ENCODE measurements around the gene MINK1.

Gene MINK1

DNA sequence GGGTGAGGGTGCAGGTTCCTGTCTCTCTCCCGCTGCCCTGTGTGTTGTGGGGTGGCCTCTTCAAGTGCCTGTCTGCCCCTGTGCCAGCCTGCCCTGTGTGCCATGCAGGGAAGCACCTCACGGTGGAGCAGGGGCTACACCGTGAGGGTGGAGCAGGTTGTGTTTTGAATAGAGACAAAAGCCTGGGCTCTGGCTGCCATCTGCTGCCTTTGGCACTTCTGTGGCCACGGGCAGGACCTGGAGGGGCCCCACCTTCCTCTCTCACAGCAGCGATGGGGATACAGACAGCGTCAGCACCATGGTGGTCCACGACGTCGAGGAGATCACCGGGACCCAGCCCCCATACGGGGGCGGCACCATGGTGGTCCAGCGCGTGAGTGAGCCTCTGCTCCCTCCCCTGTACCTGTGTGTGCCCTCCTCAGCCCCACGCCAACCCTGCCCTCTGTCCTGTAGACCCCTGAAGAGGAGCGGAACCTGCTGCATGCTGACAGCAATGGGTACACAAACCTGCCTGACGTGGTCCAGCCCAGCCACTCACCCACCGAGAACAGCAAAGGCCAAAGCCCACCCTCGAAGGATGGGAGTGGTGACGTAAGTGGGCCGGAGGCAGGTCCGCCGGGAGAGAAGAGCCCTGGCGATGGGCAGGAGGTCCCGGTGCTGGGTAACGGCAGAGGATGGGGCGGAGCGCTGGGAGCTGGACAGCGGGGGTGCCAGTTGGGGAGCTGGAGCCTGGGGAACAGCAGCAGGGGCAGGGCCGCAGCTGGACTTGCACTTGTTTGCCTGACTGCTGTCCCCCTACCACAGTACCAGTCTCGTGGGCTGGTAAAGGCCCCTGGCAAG, 60.8 kb downstream of the MINK1 start:
- ATAC-seq, result no peak
- no peaks in the 10 kb centered on the region for H3K9me3 Mint-ChIP-seq
- no peak overlapping the region for H3K27ac Mint-ChIP-seq
- peaks cover 9% of the 10 kb centered on the region for H3K4me1 Mint-ChIP-seq
- H3K4me3 Mint-ChIP-seq, result no peak overlapping the region
- H3K36me3 Mint-ChIP-seq, result peaks cover 90% of the 10 kb centered on the region
- H3K27me3 Mint-ChIP-seq, result no peaks in the 10 kb centered on the region

DNA sequence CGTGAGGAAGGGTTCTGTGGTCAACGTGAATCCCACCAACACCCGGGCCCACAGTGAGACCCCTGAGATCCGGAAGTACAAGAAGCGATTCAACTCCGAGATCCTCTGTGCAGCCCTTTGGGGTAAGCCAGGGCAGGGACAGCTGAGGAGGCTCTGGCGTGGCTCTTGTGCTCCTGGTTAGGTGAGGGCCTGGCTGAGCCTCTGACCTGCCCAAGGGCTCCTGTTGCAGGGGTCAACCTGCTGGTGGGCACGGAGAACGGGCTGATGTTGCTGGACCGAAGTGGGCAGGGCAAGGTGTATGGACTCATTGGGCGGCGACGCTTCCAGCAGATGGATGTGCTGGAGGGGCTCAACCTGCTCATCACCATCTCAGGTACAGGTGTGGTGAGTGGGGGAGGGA, 62.0 kb downstream of the MINK1 start:
- Mint-ChIP-seq H3K9me3 (no peaks in the 10 kb centered on the region), H3K27me3 (peaks cover 9% of the 10 kb centered on the region), H3K36me3 (peaks cover 80% of the 10 kb centered on the region), H3K27ac (no peak overlapping the region), H3K4me3 (no peak overlapping the region), H3K4me1 (peaks cover 18% of the 10 kb centered on the region)
- ATAC-seq, result no peak

DNA sequence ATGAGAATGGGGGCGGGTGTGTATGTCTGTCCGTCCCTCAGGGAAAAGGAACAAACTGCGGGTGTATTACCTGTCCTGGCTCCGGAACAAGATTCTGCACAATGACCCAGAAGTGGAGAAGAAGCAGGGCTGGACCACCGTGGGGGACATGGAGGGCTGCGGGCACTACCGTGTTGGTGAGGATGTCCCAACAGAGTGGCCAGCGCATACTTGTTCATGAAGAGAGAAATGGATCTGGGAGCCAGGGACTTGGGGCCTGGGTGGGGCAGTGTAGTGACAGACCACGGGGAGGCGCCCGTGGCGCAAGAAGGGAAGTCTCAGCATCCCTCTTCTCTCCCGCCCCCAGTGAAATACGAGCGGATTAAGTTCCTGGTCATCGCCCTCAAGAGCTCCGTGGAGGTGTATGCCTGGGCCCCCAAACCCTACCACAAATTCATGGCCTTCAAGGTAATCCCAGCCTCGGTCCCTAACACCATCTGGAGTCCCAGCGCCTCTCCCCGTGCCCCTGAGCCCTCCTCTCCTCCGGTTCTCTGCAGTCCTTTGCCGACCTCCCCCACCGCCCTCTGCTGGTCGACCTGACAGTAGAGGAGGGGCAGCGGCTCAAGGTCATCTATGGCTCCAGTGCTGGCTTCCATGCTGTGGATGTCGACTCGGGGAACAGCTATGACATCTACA, 62.7 kb downstream of the MINK1 start:
- peaks cover 10% of the 10 kb centered on the region for H3K27me3 Mint-ChIP-seq
- peaks cover 24% of the 10 kb centered on the region for H3K4me1 Mint-ChIP-seq
- ATAC-seq, result no peak
- H3K27ac Mint-ChIP-seq, result no peak overlapping the region
- H3K9me3 Mint-ChIP-seq, result no peaks in the 10 kb centered on the region
- no peak overlapping the region for H3K4me3 Mint-ChIP-seq
- peaks cover 73% of the 10 kb centered on the region for H3K36me3 Mint-ChIP-seq

DNA sequence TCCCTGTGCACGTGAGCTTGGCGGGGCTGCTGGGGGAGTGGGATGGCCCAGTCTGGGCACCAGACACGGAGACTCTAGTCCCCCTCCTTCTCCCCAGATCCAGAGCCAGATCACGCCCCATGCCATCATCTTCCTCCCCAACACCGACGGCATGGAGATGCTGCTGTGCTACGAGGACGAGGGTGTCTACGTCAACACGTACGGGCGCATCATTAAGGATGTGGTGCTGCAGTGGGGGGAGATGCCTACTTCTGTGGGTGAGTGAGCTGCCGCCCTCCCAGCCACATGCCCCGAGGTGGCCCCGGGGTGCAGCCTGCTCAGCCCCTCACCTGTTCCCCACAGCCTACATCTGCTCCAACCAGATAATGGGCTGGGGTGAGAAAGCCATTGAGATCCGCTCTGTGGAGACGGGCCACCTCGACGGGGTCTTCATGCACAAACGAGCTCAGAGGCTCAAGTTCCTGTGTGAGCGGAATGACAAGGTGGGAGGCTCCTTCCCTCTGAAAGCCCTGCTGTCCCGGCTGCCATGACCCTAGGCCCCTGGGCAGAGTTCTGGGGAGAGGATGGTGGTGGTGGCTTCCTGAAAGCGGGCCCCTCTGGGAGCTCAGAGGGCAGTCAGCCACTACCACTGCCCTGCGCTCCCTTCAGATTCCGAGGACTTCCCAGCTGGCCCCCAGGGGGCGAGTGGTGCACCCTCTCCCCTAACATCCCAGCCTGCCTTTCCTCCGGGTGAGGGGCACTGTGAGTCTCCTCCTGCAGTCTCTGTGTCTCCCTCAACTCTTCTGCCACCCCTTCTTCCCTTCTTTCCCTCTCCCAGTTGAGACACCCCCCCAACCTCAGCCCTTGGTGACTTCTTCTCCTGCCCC, 63.4 kb downstream of the MINK1 start:
- no peaks in the 10 kb centered on the region for H3K9me3 Mint-ChIP-seq
- H3K36me3 Mint-ChIP-seq, result peaks cover 66% of the 10 kb centered on the region
- no peak overlapping the region for H3K4me3 Mint-ChIP-seq
- no peak overlapping the region for H3K27ac Mint-ChIP-seq
- no peak for ATAC-seq
- peaks cover 28% of the 10 kb centered on the region for H3K4me1 Mint-ChIP-seq
- peaks cover 10% of the 10 kb centered on the region for H3K27me3 Mint-ChIP-seq

DNA sequence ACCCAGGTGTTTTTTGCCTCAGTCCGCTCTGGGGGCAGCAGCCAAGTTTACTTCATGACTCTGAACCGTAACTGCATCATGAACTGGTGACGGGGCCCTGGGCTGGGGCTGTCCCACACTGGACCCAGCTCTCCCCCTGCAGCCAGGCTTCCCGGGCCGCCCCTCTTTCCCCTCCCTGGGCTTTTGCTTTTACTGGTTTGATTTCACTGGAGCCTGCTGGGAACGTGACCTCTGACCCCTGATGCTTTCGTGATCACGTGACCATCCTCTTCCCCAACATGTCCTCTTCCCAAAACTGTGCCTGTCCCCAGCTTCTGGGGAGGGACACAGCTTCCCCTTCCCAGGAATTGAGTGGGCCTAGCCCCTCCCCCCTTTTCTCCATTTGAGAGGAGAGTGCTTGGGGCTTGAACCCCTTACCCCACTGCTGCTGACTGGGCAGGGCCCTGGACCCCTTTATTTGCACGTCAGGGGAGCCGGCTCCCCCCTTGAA, 64.1 kb downstream of the MINK1 start:
- Mint-ChIP-seq H3K36me3 (peaks cover 62% of the 10 kb centered on the region), H3K27ac (no peak overlapping the region), H3K4me3 (no peak overlapping the region), H3K4me1 (peaks cover 31% of the 10 kb centered on the region), H3K9me3 (no peaks in the 10 kb centered on the region), H3K27me3 (peaks cover 10% of the 10 kb centered on the region)
- no peak for ATAC-seq

DNA sequence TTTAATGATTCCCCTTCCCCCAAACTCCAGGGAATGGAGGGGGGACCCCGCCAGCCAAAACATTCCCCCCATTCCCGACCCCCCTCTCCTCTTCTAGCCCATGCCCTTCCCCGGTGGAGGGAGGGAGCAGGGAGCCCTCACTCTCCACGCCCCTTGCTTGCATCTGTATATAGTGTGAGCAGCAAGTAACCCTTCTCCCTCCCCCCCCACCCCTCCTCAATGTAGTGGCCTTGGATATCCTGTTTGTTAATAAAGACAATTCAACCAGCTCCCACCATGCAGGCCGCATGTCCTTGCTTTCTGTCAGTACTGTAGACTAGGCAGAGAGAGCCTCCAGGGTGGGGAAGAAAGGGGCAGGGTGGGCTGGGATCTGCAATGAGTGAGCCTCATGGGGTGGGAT, 64.6 kb downstream of the MINK1 start:
- no peak for ATAC-seq
- Mint-ChIP-seq H3K36me3 (peaks cover 56% of the 10 kb centered on the region), H3K27me3 (peaks cover 10% of the 10 kb centered on the region), H3K4me1 (peaks cover 37% of the 10 kb centered on the region), H3K27ac (no peak overlapping the region), H3K9me3 (no peaks in the 10 kb centered on the region), H3K4me3 (no peak overlapping the region)

DNA sequence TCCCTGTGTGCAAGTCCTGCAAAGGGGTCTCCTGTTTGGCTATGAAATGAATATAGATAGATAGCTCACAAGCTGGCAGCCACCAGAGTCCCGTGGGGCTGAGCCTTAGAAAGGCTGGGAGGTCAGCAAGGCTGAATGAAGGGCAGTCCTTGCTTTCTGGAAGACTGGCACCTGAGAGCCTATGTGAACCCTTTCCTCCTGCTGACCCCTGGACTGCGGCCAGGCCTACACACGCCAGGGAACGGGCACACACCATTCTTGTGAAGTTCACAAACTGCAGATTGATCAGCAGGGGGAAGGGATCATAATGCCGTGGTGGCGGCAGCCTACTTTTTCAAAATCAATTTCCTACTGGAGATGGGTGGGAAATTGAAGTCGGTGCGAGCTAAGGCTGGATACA, 65.2 kb downstream of the MINK1 start:
- Mint-ChIP-seq H3K27ac (no peak overlapping the region), H3K27me3 (peaks cover 10% of the 10 kb centered on the region), H3K36me3 (peaks cover 51% of the 10 kb centered on the region), H3K4me3 (peak overlapping the region; percentile 61), H3K4me1 (peaks cover 42% of the 10 kb centered on the region), H3K9me3 (no peaks in the 10 kb centered on the region)
- no peak for ATAC-seq

DNA sequence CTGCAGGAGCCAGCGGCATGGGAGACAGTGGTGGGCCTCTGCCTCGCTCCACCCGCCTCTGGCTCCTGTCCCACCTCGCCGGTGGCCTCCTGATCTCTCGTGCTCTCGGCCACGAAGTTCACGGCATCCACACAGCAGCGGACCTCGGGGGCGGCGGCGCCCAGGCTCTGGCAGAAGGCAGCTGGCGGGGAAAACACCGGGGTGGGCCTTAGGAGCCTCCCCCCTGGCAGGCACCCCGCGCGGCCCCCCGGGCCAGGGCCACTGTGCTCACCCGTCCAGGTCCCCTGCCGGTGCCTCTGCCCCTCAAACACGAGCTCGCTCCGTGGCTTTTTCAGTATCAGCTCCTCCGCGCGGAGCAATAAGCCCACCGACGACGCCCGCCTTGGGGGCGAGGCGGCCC, 65.8 kb downstream of the MINK1 start:
- Mint-ChIP-seq H3K9me3 (no peaks in the 10 kb centered on the region), H3K27me3 (peaks cover 10% of the 10 kb centered on the region), H3K36me3 (peaks cover 46% of the 10 kb centered on the region), H3K27ac (peak overlapping the region; percentile 85), H3K4me1 (peaks cover 48% of the 10 kb centered on the region), H3K4me3 (peak overlapping the region; percentile 90)
- peak; percentile 1 for ATAC-seq

DNA sequence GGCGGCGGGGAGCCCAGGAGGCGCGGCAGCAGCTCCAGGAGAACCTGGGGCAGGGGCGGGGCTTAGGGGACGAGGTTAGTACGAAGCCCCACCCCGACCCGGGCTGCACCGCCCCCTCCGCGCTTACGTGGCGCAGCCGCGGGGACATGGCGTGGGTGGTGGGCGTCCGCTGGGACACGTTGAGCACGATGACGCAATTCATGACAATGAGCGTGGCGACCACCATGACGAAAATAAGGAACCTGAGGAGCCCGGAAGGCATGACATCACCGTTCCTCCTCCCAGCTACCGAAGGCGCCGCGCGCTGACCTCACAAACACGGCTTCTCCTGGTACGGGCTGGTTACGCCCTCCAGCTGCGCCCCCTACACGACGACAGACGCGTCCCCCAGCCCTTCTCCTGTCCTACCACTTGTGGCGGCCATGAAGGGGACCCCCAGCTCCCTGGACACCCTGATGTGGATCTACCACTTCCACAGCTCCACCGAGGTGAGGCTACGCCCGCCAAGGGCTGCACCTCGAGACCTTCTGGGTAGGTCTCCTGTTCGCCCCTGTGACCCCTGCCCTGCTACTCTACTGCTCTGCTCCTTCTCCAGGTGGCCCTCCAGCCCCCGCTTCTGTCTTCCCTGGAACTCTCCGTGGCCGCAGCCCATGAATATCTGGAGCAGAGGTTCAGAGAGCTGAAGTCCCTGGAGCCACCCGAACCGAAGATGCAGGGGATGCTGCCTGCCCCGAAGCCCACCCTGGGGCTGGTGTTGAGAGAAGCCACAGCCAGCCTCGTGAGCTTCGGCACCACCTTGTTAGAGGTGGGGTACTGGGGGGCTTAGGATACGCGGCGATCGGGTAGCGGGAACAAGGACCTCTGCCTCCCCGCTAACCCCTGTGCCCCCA, 66.4 kb downstream of the MINK1 start, which contains the start of gene C17orf107:
TSS of gene C17orf107 (plus strand) at position 196 of the 890 bp plus-strand sequence. CDS start at position 423, 227 bp downstream.
- Mint-ChIP-seq H3K4me3 (peak within 1 kb of the TSS; percentile 90), H3K27ac (peak within 1 kb of the TSS; percentile 85), H3K4me1 (peaks cover 48% of the 10 kb centered on the region), H3K27me3 (peaks cover 10% of the 10 kb centered on the region), H3K36me3 (peaks cover 39% of the 10 kb centered on the region), H3K9me3 (no peaks in the 10 kb centered on the region)
- peak; percentile 82 for ATAC-seq

DNA sequence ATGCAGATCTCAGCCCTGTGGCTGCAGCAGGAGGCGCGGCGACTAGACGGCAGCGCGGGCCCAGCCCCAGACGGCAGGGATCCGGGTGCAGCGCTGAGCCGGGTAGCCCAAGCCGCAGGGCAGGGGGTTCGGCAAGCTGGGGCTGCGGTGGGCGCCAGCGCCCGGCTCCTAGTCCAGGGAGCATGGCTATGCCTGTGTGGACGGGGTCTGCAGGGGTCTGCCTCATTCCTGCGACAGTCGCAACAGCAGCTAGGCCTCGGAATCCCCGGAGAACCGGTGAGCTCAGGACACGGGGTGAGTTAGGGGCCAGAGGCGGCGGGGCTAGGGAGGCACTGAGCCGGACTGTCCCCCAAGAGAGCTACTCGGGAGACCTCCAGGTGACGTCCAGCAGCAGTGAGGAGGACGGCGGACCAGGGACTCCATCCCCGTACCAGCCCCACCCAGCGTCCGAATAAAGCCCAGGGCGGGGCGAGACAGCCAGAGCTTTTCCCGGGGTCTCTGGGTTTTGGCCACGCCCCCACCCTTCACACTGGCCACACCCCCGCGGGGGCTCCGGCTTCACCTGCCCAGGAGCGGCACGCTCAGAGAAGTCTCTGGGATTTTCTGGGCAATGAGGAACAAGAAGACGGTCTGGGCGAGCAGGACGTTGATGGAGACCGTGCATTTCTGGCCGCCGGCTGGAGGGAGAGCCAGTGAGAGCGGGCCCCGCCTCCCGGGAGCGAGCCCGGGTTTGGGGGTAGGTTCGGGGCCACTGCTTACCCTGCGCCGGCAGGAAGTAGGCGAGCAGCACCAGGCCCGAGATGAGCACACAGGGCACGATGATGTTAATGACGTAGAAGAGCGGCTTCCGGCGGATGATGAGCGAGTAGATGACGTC, 67.3 kb downstream of the MINK1 start:
- peaks cover 10% of the 10 kb centered on the region for H3K27me3 Mint-ChIP-seq
- peak overlapping the region; percentile 85 for H3K27ac Mint-ChIP-seq
- peaks cover 30% of the 10 kb centered on the region for H3K36me3 Mint-ChIP-seq
- no peaks in the 10 kb centered on the region for H3K9me3 Mint-ChIP-seq
- peak; percentile 46 for ATAC-seq
- peak overlapping the region; percentile 90 for H3K4me3 Mint-ChIP-seq
- peaks cover 48% of the 10 kb centered on the region for H3K4me1 Mint-ChIP-seq

DNA sequence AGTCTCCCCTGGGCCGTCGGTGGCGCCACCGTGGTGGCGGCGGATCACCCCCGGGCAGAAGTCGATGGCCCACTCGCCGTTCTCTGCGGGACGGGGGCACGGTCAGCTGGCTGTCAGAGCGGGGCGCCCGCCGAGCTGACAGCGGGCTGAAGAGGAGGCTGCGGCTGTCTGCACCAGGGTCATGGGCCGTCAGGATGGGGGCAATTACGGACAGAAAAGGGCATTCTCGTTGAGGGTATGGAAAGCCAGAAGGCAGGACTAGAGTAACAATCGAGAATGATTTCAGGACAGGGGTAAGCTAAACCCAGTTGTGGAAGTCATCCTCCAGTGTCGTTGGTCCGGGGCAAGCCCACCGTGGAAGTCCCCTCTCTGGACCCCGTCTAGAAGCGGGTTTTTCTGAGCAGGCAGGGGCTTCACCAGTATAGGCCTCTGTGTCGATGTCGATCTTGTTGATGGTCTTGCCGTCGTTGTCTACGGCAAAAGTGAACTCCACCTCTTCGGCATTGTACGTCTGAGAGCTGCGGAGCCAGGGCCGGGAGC, 68.0 kb downstream of the MINK1 start:
- Mint-ChIP-seq H3K36me3 (peaks cover 23% of the 10 kb centered on the region), H3K9me3 (no peaks in the 10 kb centered on the region), H3K27me3 (peaks cover 10% of the 10 kb centered on the region), H3K27ac (peak overlapping the region; percentile 57), H3K4me1 (peaks cover 48% of the 10 kb centered on the region), H3K4me3 (peak overlapping the region; percentile 90)
- no peak for ATAC-seq

DNA sequence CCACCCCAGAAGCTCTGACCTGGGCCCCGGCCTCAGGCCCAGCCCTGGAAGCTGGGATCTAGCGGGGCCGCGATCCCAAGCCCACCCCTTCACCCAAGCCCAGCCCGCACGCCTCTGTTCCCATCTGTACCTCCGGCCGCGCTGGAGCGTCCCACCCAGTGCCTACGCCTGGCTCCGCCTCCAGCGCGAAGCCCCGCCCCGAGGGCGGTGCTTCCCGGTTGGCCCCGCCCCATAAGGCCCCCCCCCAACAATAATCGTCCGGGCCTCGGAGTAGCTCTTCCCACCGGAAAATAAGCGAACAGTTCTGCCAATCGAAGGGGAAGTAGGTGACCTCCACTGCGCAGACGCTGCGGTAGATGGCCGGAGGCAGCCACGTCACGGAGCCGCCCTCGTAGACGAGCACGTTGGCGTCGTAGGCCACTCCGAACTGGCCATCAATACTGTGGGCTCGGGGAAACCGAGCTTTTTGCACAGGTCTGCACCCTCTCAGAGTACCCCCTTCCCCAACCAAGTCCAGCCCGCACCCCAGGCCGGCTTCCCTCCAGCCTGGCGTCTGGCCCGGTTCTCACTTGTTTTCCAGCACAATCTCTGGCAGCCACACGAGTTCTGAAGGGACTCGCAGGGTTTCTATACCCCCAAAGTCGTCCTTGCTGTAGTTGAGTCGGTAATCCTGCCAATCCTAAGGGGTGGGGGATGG, 68.7 kb downstream of the MINK1 start:
- peaks cover 48% of the 10 kb centered on the region for H3K4me1 Mint-ChIP-seq
- peak overlapping the region; percentile 9 for H3K27ac Mint-ChIP-seq
- peaks cover 10% of the 10 kb centered on the region for H3K27me3 Mint-ChIP-seq
- no peaks in the 10 kb centered on the region for H3K9me3 Mint-ChIP-seq
- H3K4me3 Mint-ChIP-seq, result peak overlapping the region; percentile 90
- no peak for ATAC-seq
- H3K36me3 Mint-ChIP-seq, result peaks cover 17% of the 10 kb centered on the region

DNA sequence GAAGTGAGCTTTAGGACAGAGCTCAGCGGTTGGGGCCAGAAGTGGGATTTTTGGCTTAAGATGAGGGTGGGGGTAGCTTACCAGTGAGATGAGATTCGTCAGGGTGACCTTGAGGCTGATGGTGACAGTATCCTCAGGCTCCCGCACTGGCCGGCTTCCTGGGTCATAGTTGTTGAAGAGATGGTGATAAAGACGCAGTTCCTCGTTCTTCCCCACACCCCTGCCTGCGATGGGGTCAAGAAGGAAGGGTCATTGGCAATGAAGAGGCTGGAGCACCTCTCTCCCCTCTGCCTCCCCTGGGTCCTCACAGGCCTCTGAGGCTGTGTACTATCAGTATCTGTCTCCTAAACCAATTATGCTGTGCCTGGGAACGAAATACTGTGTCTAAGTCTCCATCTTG, 69.4 kb downstream of the MINK1 start:
- Mint-ChIP-seq H3K4me1 (peaks cover 48% of the 10 kb centered on the region), H3K36me3 (peaks cover 10% of the 10 kb centered on the region), H3K4me3 (no peak overlapping the region), H3K27ac (peak overlapping the region; percentile 9), H3K9me3 (no peaks in the 10 kb centered on the region), H3K27me3 (peaks cover 10% of the 10 kb centered on the region)
- no peak for ATAC-seq

All from stimulated activated memory B cell treated with anti-CD40 and anti-IgM and Interleukin-4, amounts not matched to agents 10 μg/mL and 1 μg/mL and 100 μg/mL, for 72 hours (primary cell).